Spleen (tissue), 11 donors: ENCODE results near the gene RAB11FIP5. TPM values are rescaled to one million over a fixed set of nuclear protein-coding genes. Genes with fewer than 3 reads are reported as not detected.

Experiments
- DNase-seq: peaks from one replicate; pipeline ENCODE4 v3.0.0-alpha.2; 2020
- H3K27ac ChIP-seq, 8 donors: fragments of 200-600 bp; sonication (generic) in 7 of 8; 1 replicate in 4 of 8; 2 replicates in 4 of 8; pipeline versions ENCODE4 v1.5.0 to v1.8.0; 2016 to 2021; ENCODE audit warnings: inconsistent platforms in 4 of 8, mild to moderate bottlenecking in 4 of 8, moderate library complexity in 1 of 8
- H3K27me3 ChIP-seq, 7 donors: fragments of 200-600 bp; sonication (generic) in 6 of 7; replicated peaks in 1 of 7; 1 replicate in 4 of 7; 2 replicates in 3 of 7; pipeline versions ENCODE4 v1.5.0 to v1.8.0; 2016 to 2021; ENCODE audit warnings: inconsistent platforms in 3 of 7, mild to moderate bottlenecking in 1 of 7
- H3K36me3 ChIP-seq, 6 donors: fragments of 200-600 bp; sonication (generic) in 5 of 6; 1 replicate in 4 of 6; 2 replicates in 2 of 6; pipeline versions ENCODE4 v1.5.0 to v1.8.0; 2016 to 2021; ENCODE audit warnings: inconsistent platforms in 2 of 6
- H3K4me1 ChIP-seq, 6 donors: fragments of 200-600 bp; sonication (generic) in 5 of 6; 1 replicate in 3 of 6; 2 replicates in 3 of 6; pipeline versions ENCODE4 v1.5.0 to v1.8.0; 2016 to 2021; ENCODE audit warnings: inconsistent platforms in 3 of 6
- H3K4me3 ChIP-seq, 8 donors: fragments of 200-600 bp; sonication (generic) in 7 of 8; 1 replicate in 4 of 8; 2 replicates in 4 of 8; pipeline versions ENCODE4 v1.5.0 to v1.8.0; 2016 to 2021; ENCODE audit warnings: inconsistent platforms in 4 of 8, mild to moderate bottlenecking in 4 of 8, moderate library complexity in 2 of 8
- H3K9me3 ChIP-seq, 8 donors: fragments of 200-600 bp; sonication (generic) in 7 of 8; 1 replicate in 4 of 8; 2 replicates in 4 of 8; pipeline versions ENCODE4 v1.5.0 to v1.8.0; 2016 to 2021; ENCODE audit warnings: inconsistent platforms in 4 of 8
- CTCF ChIP-seq, 11 experiments: fragments of 200-600 bp in 7 of 11; fragments of 450-650 bp in 4 of 11; sonication (generic) in 4 of 11; IDR thresholded peaks in 8 of 11; conservative IDR thresholded peaks in 3 of 11; 1 replicate in 7 of 11; 2 replicates in 4 of 11; pipeline versions ENCODE4 v1.4.0 to v1.8.0; 2016 to 2021; ENCODE audit warnings: antibody characterized with exemption in 11 of 11, inconsistent platforms in 4 of 11, mild to moderate bottlenecking in 1 of 11
- POLR2A ChIP-seq, 3 donors: fragments of 450-650 bp; IDR thresholded peaks; one replicate each; pipeline ENCODE4 v1.5.1; 2017; ENCODE audit warnings: antibody characterized with exemption in 3 of 3, mild to moderate bottlenecking in 1 of 3
- POLR2AphosphoS5 ChIP-seq, 3 donors: sonication (generic); formaldehyde crosslinking; IDR thresholded peaks; one replicate each; pipeline ENCODE4 v1.5.1; 2017; ENCODE audit warnings: antibody characterized with exemption in 3 of 3
- WGBS, 5 donors: extraction: QIAGEN DNeasy Blood & Tissue Kit in 3 of 5; methylation state at CpG; one replicate each; pipeline versions ENCODE4 v1.1.5 to v1.1.7; 2013 to 2018; 5-methylcytosine and 5-hydroxymethylcytosine counted together
- intact Hi-C: fragments of 100-400 bp; cut with DNase I; formaldehyde crosslinking; loops from one replicate; pipeline ENCODE4 v1.15.0; 2023; ENCODE audit warnings: low total_unique reads
- polyA plus RNA-seq, 3 donors: library from polyadenylated mRNA; stranded (reverse); fragments of 200-250 nt; gene quantifications; one replicate each; pipeline ENCODE4 v1.2.1, GENCODE V29; 2013
- total RNA-seq, 7 donors: library from RNA; depleted of rRNA in 3 of 7; stranded (reverse); fragments of >200 nt in 3 of 7; fragmentation: NEBNext Ultra II Directional in 4 of 7; extraction: Animal tissue kit (Norgen Biotek cat#: 25700) in 4 of 7; gene quantifications; one replicate each; pipeline versions ENCODE4 v1.1.0 to v1.2.1, GENCODE V29; 2016 to 2021
- donor health status: healthy with polysubstance abuse.
- donor health status: DM: no; HTN: no; CAD: no; lungs with moderate emphysema.
- donor health status: DM: no; HTN: no; CAD: no.
- donor health status: Bipolar disorder and iron deficiency.
- donor health status: healthy.
- donor health status: DM: no; HTN: no; CAD: no.
- donor health status: DM: yes; HTN: yes; CAD: no.

Gene RAB11FIP5
- total and polyA plus RNA-seq, 10 donors = 9.5 to 127 (median 71.5) TPM

- no peaks in the 10 kb centered on the region for H3K36me3 ChIP-seq
- no peak overlapping the region for H3K27ac ChIP-seq
- DNase-seq = no peak
- intact Hi-C loops = no loop called here
- TF ChIP-seq POLR2A (IDR thresholded peaks at IDR 0.05) (no peak), CTCF (IDR thresholded peaks at IDR 0.05 in 8 of 11, conservative IDR thresholded peaks at IDR 0.05 in 3 of 11) (no peak), POLR2AphosphoS5 (IDR thresholded peaks at IDR 0.05) (no peak)
- WGBS, 5 donors = 70 to 83% (median 74%) methylated on average over 2 of the region's 2 CpGs
- no peaks in the 10 kb centered on the region for H3K27me3 ChIP-seq
- no peaks in the 10 kb centered on the region for H3K9me3 ChIP-seq
- no peak overlapping the region for H3K4me3 ChIP-seq
- H3K4me1 ChIP-seq = no peaks in the 10 kb centered on the region
These were observed 29.1 kb upstream of the RAB11FIP5 start for GRCh38 chr2:73141896-73142295.

GRCh38 chr2:73135236-73135635 is 22.5 kb upstream of the RAB11FIP5 start:
- Histone ChIP-seq H3K27ac (no peak overlapping the region), H3K27me3 (no peaks in the 10 kb centered on the region), H3K36me3 (no peaks in the 10 kb centered on the region), H3K9me3 (no peaks in the 10 kb centered on the region), H3K4me1 (peaks cover 0 to 11% (median 0%) of the 10 kb centered on the region in 6 donors), H3K4me3 (no peak overlapping the region)
- 62 to 70% (median 65%) methylated on average over 2 of the region's 2 CpGs for WGBS, 5 donors
- intact Hi-C loops = no loop called here
- TF ChIP-seq CTCF (IDR thresholded peaks at IDR 0.05 in 8 of 11, conservative IDR thresholded peaks at IDR 0.05 in 3 of 11) (no peak), POLR2AphosphoS5 (IDR thresholded peaks at IDR 0.05) (no peak), POLR2A (IDR thresholded peaks at IDR 0.05) (no peak)
- no peak for DNase-seq

- Histone ChIP-seq H3K27ac (no peak overlapping the region), H3K4me1 (peaks cover 0 to 11% (median 0%) of the 10 kb centered on the region in 6 donors), H3K9me3 (no peaks in the 10 kb centered on the region), H3K27me3 (peaks cover 0 to 1% (median 0%) of the 10 kb centered on the region in 7 donors), H3K36me3 (no peaks in the 10 kb centered on the region), H3K4me3 (no peak overlapping the region)
- no peak for TF ChIP-seq CTCF (IDR thresholded peaks at IDR 0.05 in 8 of 11, conservative IDR thresholded peaks at IDR 0.05 in 3 of 11)
- no peak for TF ChIP-seq POLR2AphosphoS5 (IDR thresholded peaks at IDR 0.05)
- no peak for TF ChIP-seq POLR2A (IDR thresholded peaks at IDR 0.05)
- no peak for DNase-seq
- WGBS, 5 donors = 67 to 77% (median 72%) methylated on average over 4 of the region's 4 CpGs
- intact Hi-C loops = no loop called here
These were observed 21.7 kb upstream of the RAB11FIP5 start for GRCh38 chr2:73134471-73134870.

GRCh38 chr2:73133566-73134197 is 20.9 kb upstream of the RAB11FIP5 start:
- intact Hi-C loops = no loop called here
- 41 to 63% (median 54%) methylated on average over 3 to 4 of the region's 4 CpGs for WGBS, 5 donors
- peak overlapping the region in 2 of 8 donors; percentile 10 to 42 for H3K27ac ChIP-seq

More at GRCh38 chr2:73133566-73134197, 20.9 kb upstream of the RAB11FIP5 start:
- Histone ChIP-seq H3K4me1 (peaks cover 0 to 11% (median 0%) of the 10 kb centered on the region in 6 donors), H3K27me3 (peaks cover 0 to 5% (median 0%) of the 10 kb centered on the region in 7 donors), H3K9me3 (no peaks in the 10 kb centered on the region), H3K4me3 (no peak overlapping the region), H3K36me3 (no peaks in the 10 kb centered on the region)
- DNase-seq = no peak
- TF ChIP-seq POLR2A (IDR thresholded peaks at IDR 0.05) (no peak), CTCF (IDR thresholded peaks at IDR 0.05 in 8 of 11, conservative IDR thresholded peaks at IDR 0.05 in 3 of 11) (no peak), POLR2AphosphoS5 (IDR thresholded peaks at IDR 0.05) (no peak)
